Measurements from ENCODE around the gene MTHFD2L.

Gene MTHFD2L

DNA sequence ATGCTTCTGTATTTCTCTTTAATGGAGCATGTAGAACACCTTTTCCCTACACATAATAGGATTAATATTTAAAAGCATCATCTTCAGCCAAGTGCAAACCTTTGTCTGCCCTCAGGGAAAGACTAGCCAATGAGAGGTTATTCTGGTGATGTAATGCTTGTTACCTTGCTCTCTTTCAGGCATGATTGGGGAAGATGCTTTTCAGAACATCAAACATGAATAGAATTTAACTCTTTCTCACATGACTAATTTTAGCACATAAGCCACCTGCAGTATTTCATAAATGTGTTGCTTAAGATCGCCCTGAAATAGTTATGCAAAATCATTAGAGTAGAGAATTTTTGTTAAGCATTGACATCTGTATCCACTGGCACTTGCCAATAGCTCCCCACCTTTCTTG, 139.6 kb downstream of the MTHFD2L start:
- no peak for DNase-seq

DNA sequence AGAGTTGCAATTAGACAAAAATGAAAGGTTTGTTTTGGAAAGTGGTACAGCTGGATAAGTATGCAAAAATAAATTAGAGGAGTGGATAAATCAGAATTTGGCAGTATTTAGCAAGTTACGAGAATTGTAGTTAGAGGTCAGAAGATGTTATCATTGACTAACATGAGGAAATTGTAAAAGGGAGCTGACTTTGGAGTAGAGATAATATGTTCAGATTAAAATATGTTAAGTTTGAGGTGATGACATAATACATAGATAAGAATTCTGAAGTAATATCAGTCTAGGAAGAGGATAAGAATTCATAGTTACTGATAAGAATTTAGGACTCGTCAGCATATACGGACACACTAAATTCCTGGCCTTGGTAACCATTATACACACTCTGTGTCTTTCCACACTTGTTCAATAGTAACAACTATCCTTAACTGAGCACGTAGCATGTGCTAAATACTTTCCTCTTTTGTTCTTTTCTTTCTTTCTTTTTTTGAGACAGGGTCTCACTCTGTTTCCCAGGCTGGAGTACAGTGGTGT, 146.2 kb downstream of the MTHFD2L start:
- DNase-seq = no peak

DNA sequence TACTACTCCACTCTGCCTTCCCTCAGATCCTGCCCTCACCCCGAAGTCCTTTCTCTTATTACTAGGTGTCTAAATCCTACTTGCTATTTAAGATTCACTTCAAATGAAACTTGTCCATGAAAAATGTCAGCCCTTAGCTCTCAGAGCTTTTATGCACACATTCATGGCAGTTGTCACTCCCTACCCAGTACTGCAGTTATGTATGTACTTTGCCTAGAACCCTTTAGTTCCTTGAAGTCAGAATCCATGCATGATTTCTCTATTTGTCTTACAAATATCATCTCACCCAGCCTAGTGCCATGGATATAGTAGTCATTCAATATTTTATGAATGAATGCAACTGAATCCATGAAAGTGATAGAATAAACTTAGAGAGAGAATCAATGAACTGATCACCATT, 147.1 kb downstream of the MTHFD2L start:
- DNase-seq = no peak

GRCh38 chr4:74307170-74307569, 149.3 kb downstream of the MTHFD2L start:
- DNase-seq = no peak

- no peak for DNase-seq
These were observed 150.3 kb downstream of the MTHFD2L start, which contains the start of gene EPGN for GRCh38 chr4:74308215-74308614. TSS of gene EPGN (plus strand) at chr4:74308470. CDS start at chr4:74308534, 64 bp downstream.

- DNase-seq = no peak
These were observed 151.3 kb downstream of the MTHFD2L start for GRCh38 chr4:74309223-74309622.

DNA sequence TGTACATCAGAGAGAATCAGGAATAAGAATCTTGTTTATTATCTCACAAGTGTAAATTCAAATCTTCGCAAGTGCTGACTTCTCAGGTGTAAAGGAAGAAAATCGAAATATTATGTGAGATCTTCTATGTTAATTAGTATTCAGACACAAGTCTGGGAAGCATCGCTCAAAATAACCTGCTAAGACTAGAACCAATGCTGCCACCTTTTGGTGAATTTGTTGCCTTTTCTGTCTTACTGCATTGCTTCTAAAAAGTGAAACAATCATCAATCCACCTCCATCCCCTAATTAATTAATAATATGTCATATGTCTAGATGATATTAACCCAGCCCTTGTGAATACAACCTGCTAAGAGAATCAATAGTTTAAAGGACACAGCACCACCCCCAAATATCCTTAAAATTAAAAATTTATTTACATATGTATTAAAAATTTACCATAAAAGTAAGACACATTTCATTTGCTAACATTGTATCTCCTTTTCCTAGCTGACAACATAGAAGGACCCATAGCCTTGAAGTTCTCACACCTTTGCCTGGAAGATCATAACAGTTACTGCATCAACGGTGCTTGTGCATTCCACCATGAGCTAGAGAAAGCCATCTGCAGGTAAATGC, 153.9 kb downstream of the MTHFD2L start:
- peak in 7 of 58 donors; percentile 2 to 61 (median 15) for DNase-seq

- no peak for DNase-seq
These were observed 156.4 kb downstream of the MTHFD2L start for GRCh38 chr4:74314329-74314728.

DNA sequence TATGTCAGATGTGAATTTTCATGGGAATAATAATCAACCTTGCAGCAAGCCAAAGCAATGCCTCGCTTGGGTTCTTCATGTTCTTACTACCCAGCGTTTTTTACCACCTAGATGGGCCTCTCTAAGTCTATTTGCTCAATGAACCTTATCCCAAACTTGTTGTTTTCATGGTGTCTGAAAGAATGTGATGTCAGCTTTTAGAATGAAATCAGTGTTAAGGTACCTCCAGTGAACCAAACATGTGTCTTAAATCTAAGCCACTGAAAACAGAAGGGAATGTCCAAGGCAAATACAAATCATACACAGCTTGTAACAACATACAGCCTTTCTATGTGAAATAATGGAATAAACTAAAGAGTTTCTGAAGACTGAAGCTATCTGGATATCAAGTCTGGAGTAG, 157.0 kb downstream of the MTHFD2L start:
- no peak for DNase-seq

- DNase-seq = no peak
These were observed 157.5 kb downstream of the MTHFD2L start for GRCh38 chr4:74315376-74315775.

- no peak for DNase-seq
These were observed 158.5 kb downstream of the MTHFD2L start for GRCh38 chr4:74316397-74316796.

GRCh38 chr4:74317616-74318246, 159.8 kb downstream of the MTHFD2L start:
- no peak for DNase-seq

GRCh38 chr4:74318276-74318675, 160.4 kb downstream of the MTHFD2L start:
- DNase-seq = no peak

- DNase-seq = no peak
These were observed 161.6 kb downstream of the MTHFD2L start for GRCh38 chr4:74319470-74319869.

DNA sequence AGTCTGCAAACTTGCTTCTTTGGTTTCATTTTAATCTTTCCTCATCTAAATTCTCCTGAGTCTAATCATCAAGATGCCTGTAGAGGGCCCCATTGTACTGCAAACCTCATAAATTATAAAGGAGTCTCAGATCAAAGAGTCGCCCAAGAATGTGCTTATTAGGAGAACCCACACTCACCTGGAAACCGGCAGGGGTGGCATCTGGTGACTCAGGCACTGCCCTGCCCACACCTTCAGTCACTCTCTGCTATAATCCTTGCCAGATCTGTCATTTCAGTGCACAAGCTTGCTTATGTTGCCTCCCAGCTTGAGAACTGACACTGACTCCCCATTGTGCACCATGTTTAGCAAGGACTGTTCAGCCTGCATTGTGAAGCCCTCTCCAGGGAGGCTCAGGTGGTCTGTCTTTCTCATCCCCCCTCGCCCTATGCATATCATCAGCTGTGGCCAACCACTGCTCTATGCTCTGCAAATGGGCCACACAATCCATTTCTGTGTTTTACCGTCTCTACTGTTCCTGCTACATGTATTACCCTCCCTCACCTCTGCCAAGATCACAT, 162.7 kb downstream of the MTHFD2L start:
- peak in 12 of 58 donors; percentile 0 to 37 (median 2) for DNase-seq

DNA sequence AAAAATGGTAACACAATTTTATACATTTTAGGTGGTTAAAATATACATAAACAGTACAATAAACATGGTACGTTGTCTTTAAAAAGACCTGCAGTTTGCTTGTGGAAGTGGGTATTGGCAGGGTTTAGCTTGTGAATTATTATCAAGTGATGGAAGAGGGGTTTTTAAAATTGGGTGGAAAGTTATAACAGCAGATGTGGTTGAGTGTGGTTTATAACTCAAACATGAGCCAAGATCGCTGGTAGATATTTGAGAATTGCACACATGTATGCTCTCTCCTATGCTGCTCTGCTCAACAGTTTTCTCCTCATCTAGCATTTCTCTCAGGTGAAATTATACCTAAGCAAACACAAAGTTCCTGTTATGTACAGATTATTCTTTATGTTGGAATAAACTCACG, 164.4 kb downstream of the MTHFD2L start:
- no peak for DNase-seq

GRCh38 chr4:74323663-74324062, 165.7 kb downstream of the MTHFD2L start:
- DNase-seq = no peak

DNA sequence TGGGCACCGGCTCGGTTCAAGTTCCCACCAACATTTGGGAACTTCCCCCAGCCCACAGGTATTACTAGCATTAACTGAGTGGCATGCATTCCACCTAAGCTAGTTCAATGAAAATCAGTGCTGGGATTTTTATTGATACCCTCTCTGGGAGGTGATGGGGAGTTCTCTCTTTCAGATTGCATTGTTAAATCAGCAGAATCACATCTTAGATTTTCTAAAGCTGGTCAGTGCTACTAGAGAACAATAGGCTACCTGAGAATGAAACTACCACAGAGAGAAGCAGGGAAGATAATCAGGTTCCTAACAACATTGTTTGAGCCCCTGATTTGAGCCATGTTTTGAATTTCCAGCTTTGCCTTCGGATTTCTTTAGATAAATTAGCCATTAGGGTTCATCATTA, 166.3 kb downstream of the MTHFD2L start:
- no peak for DNase-seq

GRCh38 chr4:74325886-74326285, 168.0 kb downstream of the MTHFD2L start:
- DNase-seq = no peak

DNA sequence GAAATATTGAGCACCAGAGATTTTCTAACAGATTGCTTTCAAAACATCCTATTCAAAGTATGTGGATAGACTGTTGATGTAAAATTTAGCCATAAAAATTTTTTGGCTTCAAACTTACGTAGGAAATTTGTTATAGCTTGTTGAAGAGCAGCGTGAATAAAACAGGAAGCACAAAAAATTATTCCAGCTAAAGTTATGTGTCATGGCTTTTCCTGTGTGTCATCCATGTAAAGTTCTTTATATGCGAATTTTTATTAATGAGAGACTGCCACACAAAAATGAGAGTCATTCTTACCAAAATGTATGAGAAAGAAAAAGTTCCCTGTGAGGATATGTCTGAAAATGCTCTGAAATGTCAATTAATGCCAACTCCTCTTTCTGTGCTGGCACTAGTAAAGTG, 169.8 kb downstream of the MTHFD2L start:
- DNase-seq = no peak

DNA sequence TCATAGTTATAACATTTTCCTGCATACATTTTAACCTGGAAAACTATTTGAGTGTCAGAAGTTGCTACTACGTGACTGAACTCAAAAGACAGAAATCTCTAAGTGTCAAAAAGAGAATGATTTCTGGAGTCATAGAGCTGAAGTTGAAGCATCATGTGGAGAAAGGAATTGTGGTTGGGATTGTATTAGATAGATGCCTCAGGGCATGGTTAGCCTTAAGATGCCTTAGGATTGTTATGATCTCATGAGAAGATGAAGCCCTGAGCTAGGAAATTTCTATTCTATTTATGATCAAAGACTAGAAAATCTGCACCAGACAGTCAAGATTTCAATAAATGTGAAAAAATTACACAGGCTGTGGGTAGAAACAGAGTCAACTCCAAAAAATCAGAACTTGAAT, 170.6 kb downstream of the MTHFD2L start:
- DNase-seq = no peak

DNA sequence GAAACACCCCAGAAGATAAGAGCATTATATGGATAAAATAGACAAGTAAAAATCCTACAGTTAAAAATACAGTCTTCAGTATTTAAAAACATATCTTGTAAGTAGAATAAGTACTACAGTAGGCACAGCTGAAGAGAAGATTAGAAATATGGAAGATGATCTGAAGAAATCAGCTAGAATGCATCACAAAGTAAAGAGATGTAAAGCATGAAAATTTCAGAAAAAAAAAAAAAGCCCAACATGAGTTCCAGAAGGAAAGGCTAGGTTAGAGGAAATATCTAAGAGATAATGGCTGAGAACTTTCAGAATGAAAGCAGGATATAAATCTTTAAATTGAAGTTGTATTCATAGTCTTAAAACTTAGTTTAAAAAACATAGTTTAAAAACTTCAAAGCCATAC, 171.4 kb downstream of the MTHFD2L start:
- no peak for DNase-seq

DNA sequence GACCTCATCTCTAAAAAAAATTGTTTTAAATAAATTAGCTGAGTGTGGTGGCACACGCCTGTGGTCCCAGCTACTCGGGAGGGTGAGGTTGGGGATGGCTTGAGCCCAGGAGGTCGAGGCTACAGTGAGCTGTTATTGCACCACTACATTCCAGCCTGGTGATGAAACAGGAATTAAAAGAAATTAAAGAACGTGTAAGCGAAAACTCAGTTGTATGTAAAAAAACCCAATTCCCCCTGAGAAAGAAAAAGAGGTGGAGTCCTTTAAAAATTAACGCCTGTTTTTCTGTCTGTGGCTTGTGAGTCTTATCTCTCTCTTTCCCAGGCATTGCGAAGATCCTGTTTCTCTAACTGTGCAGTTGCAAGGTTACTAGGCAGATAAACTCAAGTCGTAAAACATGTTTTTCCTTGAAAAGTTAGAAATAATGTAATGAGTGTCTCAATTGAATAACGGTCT, 172.4 kb downstream of the MTHFD2L start:
- DNase-seq = no peak
